HCT116 (cell line): Measurements from ENCODE around the gene TLE4. TPM values are rescaled to one million over a fixed set of nuclear protein-coding genes. Genes with fewer than 3 reads are reported as not detected.

Experiments used
- ATAC-seq: fragments of 200-7000 bp; cut with Tn5 transposase; 2 replicates; pipeline ENCODE4 v1.9.1; 2020; ENCODE audit warnings: mild to moderate bottlenecking, moderate library complexity
- BruUV-seq: library from RNA; stranded (reverse); fragments of 400-500 nt; replicated peaks from 2 replicates; lab custom pipeline; 2021; lab: Mats Ljungman, UMichigan
- CTCF ChIA-PET: fragments of 300-600 bp; sonication (Branson Sonifier 250); formaldehyde crosslinking; loops from one replicate; lab custom pipeline; 2021; ENCODE audit warnings: antibody characterized with exemption; lab: Charles Lee
- POLR2A ChIA-PET: fragments of 300-600, 350-600 bp; sonication (Branson Sonifier 250); formaldehyde crosslinking; loops from one replicate; lab custom pipeline; 2021; ENCODE audit warnings: antibody characterized with exemption; lab: Charles Lee
- RAD21 ChIA-PET, 2 experiments: fragments of 300-600 bp; sonication (Branson Sonifier 250); formaldehyde crosslinking; loops; one replicate each; lab custom pipeline; 2023; ENCODE audit warnings: low total read pairs in 2 of 2; ENCODE audit not compliant: uncharacterized antibody in 2 of 2, unreplicated experiment in 2 of 2, low non-redundant PET in 1 of 2; lab: Charles Lee
- DNase-seq: peaks from one replicate; pipeline ENCODE4 v3.0.0-alpha.2; 2010; ENCODE audit warnings: low read depth, low spot score
- H2AFZ ChIP-seq: fragments of 200-600 bp; shearing (Covaris generic), sonication (generic); 2 replicates; pipeline ENCODE4 v1.6.1; 2017; ENCODE audit warnings: low read depth, mixed run types, mixed read lengths, antibody characterized with exemption, low read length; ENCODE audit not compliant: poor library complexity, severe bottlenecking
- H3K27ac ChIP-seq: 2 replicates; pipeline ENCODE4 v1.5.1; 2012; ENCODE audit warnings: low read depth, low read length
- H3K27me3 ChIP-seq: fragments of 200-600 bp; sonication (generic); 2 replicates; pipeline ENCODE4 v1.6.1; 2016; ENCODE audit warnings: mixed run types, low read length, mixed read lengths; ENCODE audit not compliant: insufficient read depth
- H3K36me3 ChIP-seq, 2 experiments: fragments of 200-500 bp in 1 of 2; fragments of 200-600 bp in 1 of 2; sonication (Bioruptor generic) in 1 of 2; sonication (generic) in 1 of 2; 2 replicates each; pipeline versions ENCODE4 v1.5.1 to v1.6.1; 2014 to 2016; ENCODE audit warnings: low read length in 2 of 2, inconsistent platforms in 1 of 2, mixed read lengths in 1 of 2, mixed run types in 1 of 2; ENCODE audit not compliant: insufficient read depth in 2 of 2, control insufficient read depth in 1 of 2
- H3K4me1 ChIP-seq, 2 experiments: fragments of 200-600 bp in 1 of 2; sonication (generic) in 1 of 2; 2 replicates each; pipeline versions ENCODE4 v1.5.1 to v1.6.1; 2012 to 2017; ENCODE audit warnings: low read length in 2 of 2, inconsistent platforms in 1 of 2, mild to moderate bottlenecking in 1 of 2, mixed read lengths in 1 of 2, mixed run types in 1 of 2, moderate library complexity in 1 of 2; ENCODE audit not compliant: insufficient read depth in 2 of 2, control insufficient read depth in 1 of 2
- H3K4me2 ChIP-seq: fragments of 200-600 bp; sonication (generic); 2 replicates; pipeline ENCODE4 v1.6.1; 2017; ENCODE audit warnings: mixed run types, low read length, mixed read lengths
- H3K4me3 ChIP-seq, 2 experiments: fragments of 200-600 bp in 1 of 2; sonication (generic) in 1 of 2; replicated peaks in 1 of 2; 2 replicates each; pipeline ENCODE4 v1.5.1; 2011 to 2016; ENCODE audit warnings: low read length in 2 of 2, control low read depth in 1 of 2, low read depth in 1 of 2, mild to moderate bottlenecking in 1 of 2, mixed read lengths in 1 of 2, mixed run types in 1 of 2
- H3K79me2 ChIP-seq: fragments of 200-600 bp; sonication (generic); 2 replicates; pipeline ENCODE4 v1.6.1; 2017; ENCODE audit warnings: mild to moderate bottlenecking, mixed run types, low read length, moderate library complexity, mixed read lengths; ENCODE audit not compliant: insufficient read depth
- H3K9ac ChIP-seq: fragments of 200-600 bp; sonication (generic); 2 replicates; pipeline ENCODE4 v1.6.1; 2016; ENCODE audit warnings: low read length, mixed read lengths
- H3K9me2 ChIP-seq: fragments of 200-600 bp; sonication (generic), shearing (Covaris generic); 2 replicates; pipeline ENCODE4 v1.6.1; 2017; ENCODE audit warnings: mixed run types, mild to moderate bottlenecking, moderate library complexity; ENCODE audit not compliant: insufficient read depth
- H3K9me3 ChIP-seq, 2 experiments: fragments of 200-500 bp in 1 of 2; fragments of 200-600 bp in 1 of 2; sonication (Bioruptor generic) in 1 of 2; sonication (generic) in 1 of 2; 2 replicates each; pipeline ENCODE4 v1.6.1; 2014 to 2017; ENCODE audit warnings: low read length in 2 of 2, mixed read lengths in 2 of 2, inconsistent platforms in 1 of 2, low read depth in 1 of 2, mild to moderate bottlenecking in 1 of 2, mixed run types in 1 of 2, moderate library complexity in 1 of 2; ENCODE audit not compliant: control insufficient read depth in 1 of 2, insufficient read depth in 1 of 2
- H4K20me1 ChIP-seq: fragments of 200-600 bp; sonication (generic), shearing (Covaris generic); 2 replicates; pipeline ENCODE4 v1.6.1; 2017; ENCODE audit warnings: mixed run types, mild to moderate bottlenecking, moderate library complexity; ENCODE audit not compliant: insufficient read depth
- EZH2 ChIP-seq: fragments of 200-600 bp; sonication (generic); IDR thresholded peaks from 2 replicates; pipeline ENCODE4 v1.6.1; 2017; ENCODE audit warnings: antibody characterized with exemption, mixed run types
- JUND ChIP-seq: IDR thresholded peaks from 2 replicates; pipeline ENCODE4 v1.6.1; 2012
- SIN3A ChIP-seq: IDR thresholded peaks from 2 replicates; pipeline ENCODE4 v1.6.1; 2012; ENCODE audit warnings: low read depth
- SP1 ChIP-seq: IDR thresholded peaks from 2 replicates; pipeline ENCODE4 v1.6.1; 2012; ENCODE audit warnings: low read depth
- TCF7L2 ChIP-seq: IDR thresholded peaks from 2 replicates; pipeline ENCODE4 v1.7.0; 2011; ENCODE audit warnings: borderline replicate concordance, inconsistent platforms; ENCODE audit not compliant: insufficient read depth, insufficient read length; ENCODE audit errors: extremely low read depth
- ZFX ChIP-seq: fragments of 450-650 bp; IDR thresholded peaks from 2 replicates; pipeline ENCODE4 v1.6.1; 2017
- intact Hi-C: fragments of 100-400 bp; cut with micrococcal nuclease; formaldehyde crosslinking; loops from 2 replicates; pipeline ENCODE4 v1.10.0; 2022
- total RNA-seq: library from RNA; stranded (reverse); gene quantifications from one replicate; pipeline ENCODE4 v1.2.1, GENCODE V29; 2021; ENCODE audit not compliant: unreplicated experiment
- TF ChIP-seq, protein P1 (sequence below): IDR thresholded peaks from 2 replicates; pipeline ENCODE4 v1.6.1; 2012
- TF ChIP-seq, protein P2 (sequence below): IDR thresholded peaks from 2 replicates; pipeline ENCODE4 v1.6.1; 2011; ENCODE audit warnings: mild to moderate bottlenecking, low read length, moderate library complexity; ENCODE audit not compliant: insufficient replicate concordance; ENCODE audit errors: extremely low read depth
- TF ChIP-seq, protein P3 (sequence below): IDR thresholded peaks from 2 replicates; pipeline ENCODE4 v1.6.1; 2012; ENCODE audit warnings: low read depth

The TLE4 gene
- total RNA-seq, 1 experiment from 2014 or later = 0.39 TPM

DNA sequence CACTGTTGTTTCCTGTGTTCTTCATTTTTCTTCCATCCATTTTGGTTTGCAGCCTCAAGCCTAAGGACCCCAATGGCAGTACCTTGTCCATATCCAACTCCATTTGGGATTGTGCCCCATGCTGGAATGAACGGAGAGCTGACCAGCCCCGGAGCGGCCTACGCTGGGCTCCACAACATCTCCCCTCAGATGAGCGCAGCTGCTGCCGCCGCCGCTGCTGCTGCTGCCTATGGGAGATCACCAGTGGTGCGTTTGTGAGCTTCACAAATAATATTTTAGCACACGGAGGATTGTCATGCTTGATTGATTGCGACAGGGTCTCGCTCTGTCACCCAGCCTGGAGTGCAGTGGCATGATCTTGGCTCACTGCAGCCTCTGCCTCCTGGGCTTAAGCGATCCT lies 136.8 kb downstream of the TLE4 start:
- ChIA-PET CTCF (no interaction called here), POLR2A (no interaction called here), RAD21 (no interaction called here)
- H3K4me2 ChIP-seq = no peak overlapping the region
- no peak overlapping the region for H3K27ac ChIP-seq
- intact Hi-C loops = no loop called here
- no peak overlapping the region for H2AFZ ChIP-seq
- TF ChIP-seq SP1 (no peak), EZH2 (no peak), ZFX (no peak), TCF7L2 (no peak), JUND (no peak), SIN3A (no peak)
- TF ChIP-seq, protein P1, sequence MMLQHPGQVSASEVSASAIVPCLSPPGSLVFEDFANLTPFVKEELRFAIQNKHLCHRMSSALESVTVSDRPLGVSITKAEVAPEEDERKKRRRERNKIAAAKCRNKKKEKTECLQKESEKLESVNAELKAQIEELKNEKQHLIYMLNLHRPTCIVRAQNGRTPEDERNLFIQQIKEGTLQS = no peak
- TF ChIP-seq, protein P2, sequence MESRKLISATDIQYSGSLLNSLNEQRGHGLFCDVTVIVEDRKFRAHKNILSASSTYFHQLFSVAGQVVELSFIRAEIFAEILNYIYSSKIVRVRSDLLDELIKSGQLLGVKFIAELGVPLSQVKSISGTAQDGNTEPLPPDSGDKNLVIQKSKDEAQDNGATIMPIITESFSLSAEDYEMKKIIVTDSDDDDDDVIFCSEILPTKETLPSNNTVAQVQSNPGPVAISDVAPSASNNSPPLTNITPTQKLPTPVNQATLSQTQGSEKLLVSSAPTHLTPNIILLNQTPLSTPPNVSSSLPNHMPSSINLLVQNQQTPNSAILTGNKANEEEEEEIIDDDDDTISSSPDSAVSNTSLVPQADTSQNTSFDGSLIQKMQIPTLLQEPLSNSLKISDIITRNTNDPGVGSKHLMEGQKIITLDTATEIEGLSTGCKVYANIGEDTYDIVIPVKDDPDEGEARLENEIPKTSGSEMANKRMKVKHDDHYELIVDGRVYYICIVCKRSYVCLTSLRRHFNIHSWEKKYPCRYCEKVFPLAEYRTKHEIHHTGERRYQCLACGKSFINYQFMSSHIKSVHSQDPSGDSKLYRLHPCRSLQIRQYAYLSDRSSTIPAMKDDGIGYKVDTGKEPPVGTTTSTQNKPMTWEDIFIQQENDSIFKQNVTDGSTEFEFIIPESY = no peak
- TF ChIP-seq, protein P3, sequence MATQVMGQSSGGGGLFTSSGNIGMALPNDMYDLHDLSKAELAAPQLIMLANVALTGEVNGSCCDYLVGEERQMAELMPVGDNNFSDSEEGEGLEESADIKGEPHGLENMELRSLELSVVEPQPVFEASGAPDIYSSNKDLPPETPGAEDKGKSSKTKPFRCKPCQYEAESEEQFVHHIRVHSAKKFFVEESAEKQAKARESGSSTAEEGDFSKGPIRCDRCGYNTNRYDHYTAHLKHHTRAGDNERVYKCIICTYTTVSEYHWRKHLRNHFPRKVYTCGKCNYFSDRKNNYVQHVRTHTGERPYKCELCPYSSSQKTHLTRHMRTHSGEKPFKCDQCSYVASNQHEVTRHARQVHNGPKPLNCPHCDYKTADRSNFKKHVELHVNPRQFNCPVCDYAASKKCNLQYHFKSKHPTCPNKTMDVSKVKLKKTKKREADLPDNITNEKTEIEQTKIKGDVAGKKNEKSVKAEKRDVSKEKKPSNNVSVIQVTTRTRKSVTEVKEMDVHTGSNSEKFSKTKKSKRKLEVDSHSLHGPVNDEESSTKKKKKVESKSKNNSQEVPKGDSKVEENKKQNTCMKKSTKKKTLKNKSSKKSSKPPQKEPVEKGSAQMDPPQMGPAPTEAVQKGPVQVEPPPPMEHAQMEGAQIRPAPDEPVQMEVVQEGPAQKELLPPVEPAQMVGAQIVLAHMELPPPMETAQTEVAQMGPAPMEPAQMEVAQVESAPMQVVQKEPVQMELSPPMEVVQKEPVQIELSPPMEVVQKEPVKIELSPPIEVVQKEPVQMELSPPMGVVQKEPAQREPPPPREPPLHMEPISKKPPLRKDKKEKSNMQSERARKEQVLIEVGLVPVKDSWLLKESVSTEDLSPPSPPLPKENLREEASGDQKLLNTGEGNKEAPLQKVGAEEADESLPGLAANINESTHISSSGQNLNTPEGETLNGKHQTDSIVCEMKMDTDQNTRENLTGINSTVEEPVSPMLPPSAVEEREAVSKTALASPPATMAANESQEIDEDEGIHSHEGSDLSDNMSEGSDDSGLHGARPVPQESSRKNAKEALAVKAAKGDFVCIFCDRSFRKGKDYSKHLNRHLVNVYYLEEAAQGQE = no peak
- H3K9me3 ChIP-seq = peaks cover 11 to 27% of the 10 kb centered on the region in 2 experiments; a peak in 2 of 4 replicates
- H3K4me1 ChIP-seq = no peaks in the 10 kb centered on the region
- H3K9ac ChIP-seq = no peak overlapping the region
- H3K27me3 ChIP-seq = no peaks in the 10 kb centered on the region
- H3K36me3 ChIP-seq = no peaks in the 10 kb centered on the region
- no TSS peak for BruUV-seq
- H3K9me2 ChIP-seq = no peaks in the 10 kb centered on the region
- H3K79me2 ChIP-seq = no peaks in the 10 kb centered on the region
- no peaks in the 10 kb centered on the region for H4K20me1 ChIP-seq
- H3K4me3 ChIP-seq = no peak overlapping the region
- no peak for ATAC-seq
- no peak for DNase-seq
